HL-60/S4 (cell line): ENCODE results near the gene SLC27A4.

Experiments
- in situ Hi-C: fragments of 300-500 bp; cut with MboI; formaldehyde crosslinking; loops from 2 replicates; pipeline ENCODE4 v1.14.3; 2022; ENCODE audit warnings: low sequenced_read_pairs

SLC27A4 gene

GRCh38 chr9:128361986-128362646, 21.8 kb downstream of the SLC27A4 start:
- in situ Hi-C loops = no loop called here

GRCh38 chr9:128362774-128363173, 22.4 kb downstream of the SLC27A4 start:
- in situ Hi-C loops = no loop called here

- in situ Hi-C loops = no loop called here
These were observed 25.2 kb downstream of the SLC27A4 start for GRCh38 chr9:128365525-128365924.

GRCh38 chr9:128369024-128369706, 28.8 kb downstream of the SLC27A4 start:
- in situ Hi-C loops = no loop called here

- in situ Hi-C loops = no loop called here
These were observed 30.0 kb downstream of the SLC27A4 start for GRCh38 chr9:128370367-128370751.

GRCh38 chr9:128370752-128371629, 30.7 kb downstream of the SLC27A4 start, which contains the start of gene URM1:
TSS of gene URM1 (plus strand) at chr9:128371374. CDS start at chr9:128371381, 7 bp downstream.
- in situ Hi-C loops = no loop called here

GRCh38 chr9:128371630-128372117, 31.3 kb downstream of the SLC27A4 start:
- in situ Hi-C loops = no loop called here

GRCh38 chr9:128372188-128372641, 31.9 kb downstream of the SLC27A4 start:
- in situ Hi-C loops = no loop called here

- in situ Hi-C loops = no loop called here
These were observed 32.5 kb downstream of the SLC27A4 start for GRCh38 chr9:128372784-128373183.

- in situ Hi-C loops = no loop called here
These were observed 33.9 kb downstream of the SLC27A4 start for GRCh38 chr9:128374221-128374675.

- in situ Hi-C loops = no loop called here
These were observed 35.5 kb downstream of the SLC27A4 start for GRCh38 chr9:128375865-128376264.

GRCh38 chr9:128382261-128382660, 41.9 kb downstream of the SLC27A4 start:
- in situ Hi-C loops = loop anchor here (10.0 kb wide), 1 partner anchor 63 kb away; no protein-coding TSS in a partner anchor

GRCh38 chr9:128383007-128383753, 42.9 kb downstream of the SLC27A4 start:
- in situ Hi-C loops = loop anchor here (10.0 kb wide), 1 partner anchor 62 kb away; no protein-coding TSS in a partner anchor

GRCh38 chr9:128383791-128384190, 43.5 kb downstream of the SLC27A4 start:
- in situ Hi-C loops = loop anchor here (10.0 kb wide), 1 partner anchor 61 kb away; no protein-coding TSS in a partner anchor

- in situ Hi-C loops = loop anchor here (10.0 kb wide), 1 partner anchor 60 kb away; no protein-coding TSS in a partner anchor
These were observed 44.6 kb downstream of the SLC27A4 start for GRCh38 chr9:128384801-128385495.

- in situ Hi-C loops = loop anchor here (10.0 kb wide), 1 partner anchor 59 kb away; no protein-coding TSS in a partner anchor
These were observed 45.5 kb downstream of the SLC27A4 start for GRCh38 chr9:128385496-128386460.

- in situ Hi-C loops = loop anchor here (10.0 kb wide), 1 partner anchor 57 kb away; no protein-coding TSS in a partner anchor
These were observed 47.8 kb downstream of the SLC27A4 start for GRCh38 chr9:128388150-128388549.
